Activated CD4-positive, alpha-beta T cell treated with anti-CD3 and anti-CD28 coated beads, Interleukin-2, amount 50 U/mL, for 16 hours (primary cell): ENCODE measurements around the gene RUSF1.
A peak's percentile ranks its signal among the peaks of the same experiment; 100 is the strongest.

Experiments
- DNase-seq: peaks from one replicate; pipeline ENCODE4 v3.0.0-alpha.2; 2020

Gene RUSF1

DNA sequence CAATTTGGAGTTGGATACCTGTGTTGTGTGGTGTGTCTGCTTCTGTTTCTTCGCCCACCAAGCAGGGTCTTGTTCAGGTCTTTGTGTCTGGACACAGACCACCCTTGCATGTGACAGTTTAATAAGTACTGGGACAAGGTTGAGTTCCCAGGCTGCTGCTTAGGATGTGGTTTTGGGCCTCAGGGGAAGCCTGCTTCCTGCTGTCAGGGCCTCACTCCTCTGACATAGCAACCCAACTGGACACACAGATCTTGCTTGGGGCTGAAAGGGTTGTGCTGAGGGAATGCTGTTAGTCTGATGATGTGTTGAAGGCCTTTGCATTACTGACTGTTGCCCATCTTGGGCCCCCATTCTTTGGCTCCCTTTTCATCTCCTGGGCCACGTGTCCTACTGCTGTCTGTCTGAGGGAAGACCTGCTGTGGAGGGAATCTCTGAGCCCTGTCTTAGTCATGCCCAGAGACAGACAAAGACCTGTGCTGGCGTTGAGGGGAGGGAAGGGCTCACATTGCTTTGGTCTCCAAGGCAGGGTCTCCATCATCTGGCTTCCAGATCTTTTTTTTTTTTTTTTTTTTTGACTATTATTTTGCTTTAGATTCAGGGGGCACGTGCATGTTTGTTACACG lies 40.9 kb downstream of the RUSF1 start:
- no peak for DNase-seq

DNA sequence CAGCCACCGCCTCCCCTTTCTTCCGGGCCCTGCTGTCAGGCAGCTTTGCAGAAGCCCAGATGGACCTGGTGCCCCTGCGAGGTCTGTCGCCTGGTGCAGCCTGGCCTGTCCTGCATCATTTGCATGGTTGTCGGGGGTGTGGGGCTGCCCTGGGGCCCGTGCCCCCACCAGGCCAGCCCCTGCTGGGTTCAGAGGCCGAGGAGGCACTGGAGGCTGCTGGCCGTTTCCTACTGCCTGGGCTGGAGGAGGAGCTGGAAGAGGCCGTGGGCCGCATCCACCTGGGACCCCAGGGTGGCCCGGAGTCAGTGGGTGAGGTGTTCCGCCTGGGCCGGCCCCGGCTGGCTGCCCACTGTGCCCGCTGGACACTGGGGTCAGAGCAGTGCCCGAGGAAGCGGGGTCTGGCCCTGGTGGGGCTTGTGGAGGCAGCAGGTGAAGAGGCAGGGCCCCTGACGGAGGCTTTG lies 41.8 kb downstream of the RUSF1 start:
- DNase-seq = no peak

DNA sequence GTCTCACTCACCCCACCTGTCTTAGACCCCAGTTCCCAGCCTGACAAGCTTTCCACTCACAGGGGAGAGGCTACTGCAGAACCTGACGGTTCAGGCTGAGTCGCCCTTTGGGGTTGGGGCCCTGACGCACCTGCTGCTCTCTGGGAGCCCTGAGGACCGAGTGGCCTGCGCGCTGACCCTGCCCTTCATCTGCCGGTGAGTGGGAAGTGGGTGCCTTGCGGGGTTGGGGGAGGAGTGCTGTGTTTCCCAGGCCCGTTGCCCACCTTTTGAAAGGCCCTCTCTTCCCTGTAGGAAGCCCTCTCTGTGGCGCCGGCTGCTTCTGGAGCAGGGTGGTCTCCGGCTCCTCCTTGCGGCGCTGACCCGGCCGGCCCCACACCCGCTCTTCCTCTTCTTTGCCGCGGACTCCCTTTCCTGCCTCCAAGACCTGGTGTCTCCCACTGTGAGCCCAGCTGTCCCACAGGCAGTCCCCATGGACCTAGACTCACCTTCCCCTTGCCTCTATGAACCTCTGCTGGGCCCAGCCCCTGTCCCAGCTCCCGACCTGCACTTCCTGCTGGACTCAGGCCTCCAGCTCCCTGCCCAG lies 42.3 kb downstream of the RUSF1 start:
- DNase-seq = no peak

DNA sequence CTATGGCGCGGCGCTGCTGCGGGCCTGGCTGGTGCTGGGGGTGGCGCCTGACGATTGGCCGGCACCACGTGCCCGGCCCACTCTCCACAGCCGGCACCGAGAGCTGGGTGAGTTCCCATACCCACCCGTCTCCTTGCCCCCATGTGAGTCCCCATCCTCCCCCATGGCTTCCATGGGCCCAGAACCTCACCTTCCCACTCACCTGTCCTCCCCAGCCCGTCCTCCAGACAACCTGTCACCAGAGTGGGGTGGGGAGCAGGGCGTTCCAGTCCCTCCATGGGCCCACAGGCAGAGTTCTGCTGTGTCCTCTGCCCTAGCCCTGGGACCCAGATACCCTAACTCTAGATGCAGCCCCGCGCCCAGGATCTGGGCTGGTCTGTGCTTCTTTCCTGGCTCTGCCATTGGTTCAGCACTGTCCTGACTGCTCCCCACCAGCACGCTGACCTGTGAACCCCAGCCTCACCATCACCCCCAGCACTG lies 43.4 kb downstream of the RUSF1 start:
- no peak for DNase-seq

DNA sequence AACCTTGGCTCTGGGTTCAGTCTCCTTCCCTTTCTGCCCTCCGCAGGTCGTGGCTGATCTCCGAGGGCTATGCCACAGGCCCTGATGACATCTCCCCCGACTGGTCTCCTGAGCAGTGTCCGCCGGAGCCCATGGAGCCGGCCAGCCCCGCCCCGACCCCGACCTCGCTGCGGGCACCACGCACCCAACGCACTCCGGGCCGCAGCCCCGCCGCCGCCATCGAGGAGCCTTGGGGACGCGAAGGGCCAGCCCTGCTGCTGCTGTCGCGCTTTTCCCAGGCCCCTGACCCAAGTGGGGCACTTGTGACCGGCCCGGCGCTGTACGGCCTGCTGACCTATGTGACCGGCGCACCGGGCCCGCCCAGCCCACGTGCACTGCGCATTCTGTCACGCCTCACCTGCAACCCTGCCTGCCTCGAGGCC lies 43.8 kb downstream of the RUSF1 start:
- DNase-seq = no peak

DNA sequence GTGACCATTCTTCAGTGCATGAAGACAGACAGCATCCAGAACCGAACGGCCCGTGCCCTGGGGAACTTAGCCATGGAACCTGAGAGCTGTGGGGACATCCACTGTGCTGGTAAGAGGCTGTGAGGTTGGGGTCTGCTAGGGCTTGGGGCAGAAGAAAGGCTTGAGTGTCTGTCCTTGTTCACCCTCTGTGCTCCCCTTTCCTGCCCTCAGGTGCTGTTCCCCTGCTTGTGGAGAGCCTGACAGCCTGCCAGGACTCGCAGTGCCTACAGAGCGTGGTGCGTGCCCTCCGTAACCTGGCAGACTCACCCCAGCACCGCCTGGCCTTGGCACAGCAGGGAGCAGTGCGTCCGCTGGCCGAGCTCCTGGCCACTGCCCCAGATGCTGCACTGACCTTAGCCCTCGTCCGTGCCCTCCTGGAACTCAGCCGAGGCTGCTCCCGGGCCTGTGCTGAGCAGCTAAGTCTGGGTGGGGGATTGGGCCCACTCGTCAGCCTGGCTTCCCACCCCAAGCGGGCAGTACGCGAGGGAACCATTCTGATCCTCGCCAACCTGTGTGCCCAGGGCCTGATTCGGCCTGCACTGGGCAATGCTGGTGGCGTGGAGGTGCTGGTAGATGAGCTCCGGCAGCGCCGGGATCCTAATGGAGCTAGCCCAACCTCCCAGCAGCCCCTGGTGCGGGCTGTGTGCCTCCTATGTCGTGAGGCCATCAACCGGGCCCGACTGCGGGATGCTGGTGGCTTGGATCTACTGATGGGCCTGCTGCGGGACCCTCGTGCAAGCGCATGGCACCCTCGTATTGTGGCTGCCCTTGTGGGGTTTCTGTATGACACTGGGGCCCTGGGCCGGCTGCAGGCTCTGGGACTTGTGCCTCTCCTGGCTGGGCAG lies 46.0 kb downstream of the RUSF1 start:
- no peak for DNase-seq

DNA sequence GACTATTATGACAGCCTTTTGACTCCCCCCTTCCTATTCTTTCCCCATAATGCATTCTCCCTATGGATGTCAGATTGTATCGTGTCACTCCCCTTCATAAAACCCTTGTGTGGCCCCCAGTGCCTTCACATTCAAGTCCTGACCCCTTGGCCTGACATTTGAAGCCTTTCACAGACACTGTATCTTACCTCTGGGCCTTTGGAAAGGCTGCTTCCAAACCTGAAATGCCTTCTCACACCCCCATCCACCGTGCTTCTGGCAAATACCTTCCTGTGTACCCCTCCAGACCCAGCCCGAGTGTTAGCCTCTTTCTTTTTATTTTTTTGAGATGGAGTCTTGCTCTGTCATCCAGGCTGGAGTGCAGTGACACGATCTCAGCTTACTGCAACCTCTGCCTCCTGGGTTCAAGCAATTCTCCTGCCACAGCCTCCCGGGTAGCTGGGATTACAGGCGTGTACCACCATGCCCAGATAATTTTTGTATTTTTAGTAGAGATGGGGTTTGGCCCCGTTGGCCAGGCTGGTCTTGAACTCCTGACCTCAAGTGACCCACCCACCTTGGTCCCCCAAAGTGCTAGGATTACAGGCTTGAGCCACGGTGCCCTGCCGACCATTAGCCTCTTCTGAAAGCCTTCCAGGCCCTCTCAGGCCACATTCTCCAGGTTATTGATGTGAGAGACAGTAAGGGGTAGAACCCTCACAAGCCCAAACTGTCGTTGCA lies 46.8 kb downstream of the RUSF1 start:
- no peak for DNase-seq

DNA sequence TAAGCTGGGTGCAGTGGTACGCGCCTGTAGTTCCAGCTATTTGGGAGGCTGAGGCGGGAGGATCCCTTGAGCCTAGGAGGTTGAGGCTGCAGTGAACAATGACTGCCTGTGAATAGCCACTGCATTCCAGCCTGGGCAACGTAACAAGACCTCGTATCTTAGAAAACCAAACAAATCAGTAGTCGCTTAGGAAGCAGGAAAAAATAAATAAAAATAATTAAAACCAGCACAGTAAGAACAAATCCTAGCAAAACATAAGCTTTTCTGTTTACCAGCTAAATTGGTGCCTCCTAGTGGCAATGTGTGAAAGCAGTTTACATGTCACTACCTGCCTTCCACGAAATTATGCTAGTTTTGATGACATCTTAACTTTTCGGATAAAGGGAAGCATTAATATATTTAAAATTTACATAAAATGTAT lies 47.6 kb downstream of the RUSF1 start:
- DNase-seq = peak; percentile 49

DNA sequence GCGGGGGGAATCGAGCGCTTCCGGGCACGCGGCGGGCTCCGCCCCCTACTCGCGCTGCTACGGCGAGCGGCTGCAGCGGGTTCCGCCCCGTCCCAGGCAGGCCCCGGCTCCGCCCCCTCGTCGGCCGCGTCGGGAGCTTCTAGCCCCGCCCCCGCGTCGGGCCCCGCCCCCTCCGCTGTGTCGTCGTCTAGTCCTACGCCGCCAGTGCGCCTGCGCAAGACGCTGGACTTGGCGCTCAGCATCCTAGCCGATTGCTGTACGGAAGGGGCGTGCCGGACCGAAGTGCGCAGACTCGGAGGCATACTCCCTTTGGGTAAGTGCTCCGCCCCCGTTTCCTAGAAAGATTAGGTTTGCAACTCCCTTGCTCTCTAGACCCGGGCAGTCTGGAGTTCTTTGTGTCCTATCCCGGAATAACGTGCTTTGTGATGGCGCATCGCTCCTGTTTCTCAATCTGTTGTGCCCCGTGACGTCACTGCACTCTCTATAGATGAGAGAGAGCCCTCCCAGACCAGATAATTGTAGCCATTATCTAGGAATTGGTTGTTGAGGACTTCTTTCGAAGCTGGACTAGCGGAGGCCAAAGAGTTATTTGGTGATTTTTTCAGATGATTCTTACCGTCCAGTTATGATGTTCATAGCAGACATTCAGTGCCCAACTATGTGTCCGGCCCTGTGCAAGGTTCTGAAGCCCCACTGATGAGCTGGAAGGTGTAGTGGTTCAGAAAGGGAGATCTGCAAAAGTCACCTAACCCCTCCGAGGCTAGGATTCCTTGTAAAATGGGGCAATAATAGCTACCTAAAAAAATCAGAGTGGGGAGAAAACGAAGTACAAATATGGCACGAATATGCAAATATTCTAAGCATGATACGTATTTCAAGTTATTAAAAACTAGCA lies 48.3 kb downstream of the RUSF1 start:
- peak; percentile 100 for DNase-seq

DNA sequence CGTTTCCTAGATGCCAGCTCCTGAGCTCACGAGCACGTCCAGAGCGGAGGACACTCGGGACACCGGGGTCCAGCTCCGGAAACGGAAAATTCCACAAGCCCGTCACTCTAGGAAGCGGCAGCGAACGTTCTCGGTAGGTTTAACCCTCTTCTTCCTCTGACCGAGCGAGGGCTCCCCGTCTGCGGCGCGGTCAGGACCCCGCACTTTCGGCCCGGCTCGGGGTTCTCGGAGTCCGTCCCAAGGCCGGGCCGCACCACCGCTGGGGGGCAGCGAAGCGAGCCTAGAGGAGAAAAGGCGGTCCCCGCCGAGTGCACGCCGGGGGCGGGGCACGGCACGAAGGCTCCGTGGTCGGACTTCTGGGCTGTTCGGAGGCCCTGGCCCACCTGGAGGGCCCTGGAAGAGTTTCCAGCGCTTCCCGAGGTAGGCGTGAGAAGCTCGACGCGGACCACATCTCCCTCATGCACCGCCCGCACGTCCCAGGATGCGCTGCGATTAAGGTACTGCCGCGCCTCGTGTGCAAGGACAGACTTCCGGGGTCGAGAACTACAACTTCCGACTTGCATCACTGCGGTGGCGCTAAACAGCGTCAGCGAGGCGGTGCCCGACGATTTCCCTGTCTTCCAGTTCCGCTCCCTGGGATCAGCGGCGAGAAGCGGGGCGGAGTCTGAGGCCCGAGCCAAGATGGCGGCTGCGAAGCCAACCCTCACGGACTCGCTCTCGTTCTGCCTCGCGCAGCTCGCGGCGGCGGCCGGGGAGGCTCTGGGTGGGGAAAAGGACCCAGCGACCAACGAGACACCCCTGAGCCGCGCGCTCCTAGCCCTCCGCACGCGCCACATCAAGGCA lies 49.1 kb downstream of the RUSF1 start, which contains the start of gene ARMC5:
Gene ARMC5, plus strand, starts transcription at position 658 of the 843 bp plus-strand sequence. Its CDS starts 24 bp downstream, at position 682.
- peak; percentile 98 for DNase-seq

DNA sequence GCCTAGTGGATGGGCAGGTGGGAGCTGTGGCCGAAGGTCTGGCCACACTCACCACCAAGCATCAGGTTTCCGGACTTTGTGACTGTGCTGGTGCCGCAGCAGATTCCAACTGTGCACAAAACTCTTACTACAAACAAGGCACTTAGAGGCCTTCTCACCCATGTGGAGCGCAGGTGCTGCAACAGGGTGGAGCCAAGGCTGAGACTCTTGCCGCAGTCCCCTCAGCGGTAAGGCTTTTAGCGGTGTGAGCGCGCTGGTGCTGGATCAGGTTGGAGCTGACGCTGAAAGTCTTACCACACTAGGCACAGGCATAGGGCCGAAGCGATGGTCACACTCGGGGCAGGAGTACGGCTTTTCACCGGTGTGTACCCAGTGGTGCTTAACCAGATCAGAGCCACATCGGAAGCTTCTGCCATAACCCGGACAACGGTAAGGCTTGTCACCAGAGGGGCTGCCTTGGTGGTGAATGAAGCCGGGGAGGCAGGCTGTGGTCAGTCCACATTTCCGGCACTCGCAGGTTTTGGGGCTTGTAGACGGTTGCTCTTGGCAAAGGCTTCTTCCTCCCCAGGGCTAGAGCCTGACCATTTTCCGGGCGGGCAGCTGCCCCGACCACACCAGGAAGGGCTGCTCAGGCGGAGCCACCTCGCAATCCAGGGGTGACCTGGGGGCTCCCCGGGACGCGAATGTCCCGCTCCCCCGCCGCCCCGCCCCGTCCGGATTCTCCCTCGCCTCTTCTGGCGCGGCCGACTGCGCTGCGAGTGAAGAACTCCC lies 49.9 kb downstream of the RUSF1 start:
- peak; percentile 69 for DNase-seq

DNA sequence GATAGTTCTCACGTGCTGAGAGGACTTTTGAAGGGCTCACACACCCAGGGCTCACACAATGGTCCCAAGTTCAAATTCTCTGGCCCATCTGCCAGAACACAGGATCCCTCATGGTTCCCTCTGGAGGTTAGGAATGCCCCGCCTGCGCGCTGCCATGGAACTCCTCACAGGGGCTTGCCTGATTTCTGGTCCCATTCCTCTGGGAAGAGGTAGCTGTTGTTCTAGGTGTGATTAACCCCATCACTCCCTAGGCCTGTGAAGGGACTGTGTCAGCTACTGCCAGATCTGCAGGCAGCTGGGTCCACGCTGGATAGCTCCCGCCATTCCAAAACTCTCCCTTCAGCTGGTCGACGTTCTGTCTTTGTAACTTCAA lies 51.2 kb downstream of the RUSF1 start:
- DNase-seq = no peak

DNA sequence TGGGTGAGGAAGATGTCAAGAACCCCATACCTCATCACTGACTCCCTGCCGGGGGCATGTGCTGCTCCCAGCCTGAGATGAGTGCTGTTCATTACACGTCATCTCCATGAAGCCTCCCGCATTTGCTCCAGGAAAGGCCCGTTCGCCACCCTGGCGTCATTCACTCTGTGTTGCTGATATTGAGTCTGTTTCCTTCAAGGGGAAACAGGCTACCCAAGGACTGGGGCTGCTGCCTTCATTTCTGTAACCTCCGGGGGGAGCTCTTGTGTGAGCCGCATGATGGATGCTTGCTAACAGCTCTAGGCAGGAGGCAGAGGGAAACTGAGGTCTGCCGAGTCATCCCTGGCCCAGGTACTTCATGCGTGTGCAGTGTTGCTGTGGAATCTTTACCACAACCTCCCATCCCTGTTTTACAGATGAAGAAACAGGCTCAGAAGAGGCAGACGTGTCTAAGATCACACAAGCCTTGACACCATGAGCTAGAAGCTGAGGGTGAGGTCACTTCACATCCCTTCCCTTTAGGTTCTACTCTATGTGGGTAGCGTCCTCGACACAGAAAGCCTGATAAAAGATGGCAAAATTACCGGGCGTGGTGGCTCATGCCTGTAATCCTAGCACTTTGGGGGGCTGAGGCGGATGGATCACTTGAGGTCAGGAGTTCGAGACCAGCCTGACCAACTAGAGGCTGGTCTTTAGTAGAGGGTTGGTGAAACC lies 52.4 kb downstream of the RUSF1 start:
- peak; percentile 49 for DNase-seq

DNA sequence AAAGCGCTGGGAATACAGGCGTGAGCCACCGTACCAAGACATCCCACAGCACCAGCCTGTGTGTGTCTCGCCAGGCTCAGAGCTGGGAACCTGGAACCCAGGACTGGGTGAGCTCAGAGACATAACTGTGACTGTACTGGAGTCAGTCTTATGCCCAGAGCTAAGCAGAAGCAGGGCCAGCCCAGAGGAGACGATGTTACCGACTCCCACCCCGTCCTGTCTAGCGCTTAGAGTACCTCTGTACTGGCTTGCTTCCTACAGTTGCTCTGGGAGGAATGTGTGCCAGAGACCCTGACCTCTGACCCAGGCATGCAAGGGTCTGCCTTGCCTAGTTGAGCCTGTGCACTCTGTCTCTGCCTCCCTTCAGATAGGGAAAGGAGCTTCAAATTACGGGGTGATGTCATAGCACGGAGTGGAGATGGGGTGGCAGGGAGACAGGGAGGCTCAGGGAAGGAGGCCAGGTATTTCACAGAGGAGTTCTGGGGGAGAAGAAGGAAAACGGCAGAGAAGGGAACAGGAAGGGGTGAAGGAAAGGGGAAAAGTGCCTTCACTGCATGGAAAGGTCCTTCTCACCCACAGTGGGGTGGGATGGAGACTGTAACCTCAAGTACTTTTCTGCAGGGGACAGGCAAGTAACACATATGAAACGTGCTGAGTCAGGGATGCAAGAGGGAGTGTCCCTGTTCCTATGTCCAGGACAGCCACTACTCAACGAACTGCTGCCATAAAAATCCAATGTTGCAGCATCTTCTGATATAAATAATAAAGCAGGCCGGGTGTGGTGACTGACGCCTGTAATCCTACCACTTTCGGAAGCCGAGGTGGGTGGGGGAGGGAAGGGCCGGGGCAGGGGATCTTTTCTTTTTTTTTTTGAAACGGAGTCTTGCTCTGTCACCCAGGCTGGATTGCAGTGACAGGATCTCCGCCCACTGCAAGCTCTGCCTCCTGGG lies 54.7 kb downstream of the RUSF1 start:
- DNase-seq = no peak

DNA sequence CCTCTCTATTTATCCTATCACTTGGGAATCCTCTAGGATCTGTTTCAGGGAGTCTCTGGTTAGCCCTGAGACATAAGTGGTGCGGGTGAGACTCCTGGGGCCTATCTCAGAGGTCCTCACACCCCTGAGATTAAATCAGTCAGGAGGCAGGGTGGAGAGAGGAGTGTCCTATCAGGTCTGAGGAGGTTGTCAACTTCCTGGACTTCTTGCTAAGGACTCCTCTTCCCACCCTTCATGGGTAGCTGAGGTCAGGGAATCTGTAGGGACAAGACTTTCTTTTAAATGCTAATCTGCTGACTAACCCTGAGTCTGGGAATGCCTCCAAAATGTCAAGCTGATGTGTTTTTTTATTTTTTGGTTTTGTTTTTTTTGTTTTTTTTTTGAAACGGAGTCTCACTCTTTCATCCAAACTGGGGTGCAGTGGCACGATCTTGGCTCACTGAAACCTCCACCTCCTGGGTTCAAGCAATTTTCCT lies 55.5 kb downstream of the RUSF1 start:
- DNase-seq = no peak

DNA sequence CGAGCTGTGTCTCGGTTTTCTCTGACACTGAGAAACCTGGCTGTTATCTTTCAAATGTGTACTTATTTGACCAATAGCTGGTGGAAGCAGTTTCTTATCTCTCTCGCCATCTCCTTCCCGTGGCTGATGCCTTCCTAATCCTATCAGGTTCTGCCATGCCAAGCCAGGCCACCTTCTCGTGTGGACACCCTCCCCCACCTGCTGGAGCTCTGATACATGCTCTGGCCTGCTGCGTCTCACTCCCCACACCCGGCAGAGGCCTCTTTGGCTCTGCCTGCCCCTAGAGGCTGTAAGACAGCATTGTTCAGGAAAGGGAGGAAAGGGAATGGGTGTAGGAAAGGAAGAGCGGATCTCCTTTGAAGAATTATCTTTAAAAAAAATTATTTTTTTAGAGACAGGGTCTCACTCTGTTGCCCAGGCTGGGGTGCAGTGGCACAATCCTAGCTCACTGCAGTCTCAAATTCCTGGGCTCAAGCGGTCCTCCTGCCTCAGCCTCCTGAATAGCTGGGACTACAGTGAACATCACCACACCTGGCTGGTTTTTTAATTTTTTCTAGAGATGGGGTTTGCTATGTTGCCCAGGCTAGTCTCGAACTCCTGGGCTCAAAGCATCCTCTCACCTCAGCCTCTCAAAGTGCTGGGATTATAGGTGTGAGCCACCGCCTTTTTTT lies 56.4 kb downstream of the RUSF1 start:
- DNase-seq = no peak

DNA sequence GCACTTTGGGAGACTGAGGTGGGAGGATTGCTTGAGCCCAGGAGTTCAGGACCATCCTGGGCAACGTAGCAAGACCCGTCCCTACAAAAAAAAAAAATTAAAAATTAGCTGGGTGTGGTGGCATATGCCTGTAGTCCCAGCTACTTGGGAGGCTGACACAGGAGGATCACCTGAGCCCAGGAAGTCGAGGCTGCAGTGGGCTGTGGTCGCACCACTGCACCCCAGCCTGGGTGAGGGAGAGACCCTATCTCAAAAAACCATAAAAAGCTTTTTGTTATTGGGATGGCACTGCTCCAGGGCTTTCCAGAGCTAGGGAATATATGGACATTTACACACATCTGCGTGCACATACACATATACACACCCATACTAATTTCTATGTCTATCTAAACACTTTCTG lies 57.0 kb downstream of the RUSF1 start:
- no peak for DNase-seq
